ENCODE measurements around the gene SCG5.

DNA sequence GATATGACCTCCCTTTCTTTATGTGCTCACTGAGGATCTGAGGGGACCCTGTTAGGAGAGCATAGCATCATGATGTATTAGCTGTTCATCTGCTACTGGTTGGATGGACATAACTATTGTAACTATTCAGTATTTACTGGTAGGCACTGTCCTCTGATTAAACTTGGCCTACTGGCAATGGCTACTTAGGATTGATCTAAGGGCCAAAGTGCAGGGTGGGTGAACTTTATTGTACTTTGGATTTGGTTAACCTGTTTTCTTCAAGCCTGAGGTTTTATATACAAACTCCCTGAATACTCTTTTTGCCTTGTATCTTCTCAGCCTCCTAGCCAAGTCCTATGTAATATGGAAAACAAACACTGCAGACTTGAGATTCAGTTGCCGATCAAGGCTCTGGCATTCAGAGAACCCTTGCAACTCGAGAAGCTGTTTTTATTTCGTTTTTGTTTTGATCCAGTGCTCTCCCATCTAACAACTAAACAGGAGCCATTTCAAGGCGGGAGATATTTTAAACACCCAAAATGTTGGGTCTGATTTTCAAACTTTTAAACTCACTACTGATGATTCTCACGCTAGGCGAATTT lies 91.2 kb downstream of the SCG5 start:
- TF ChIP-seq CTCF (IDR thresholded peaks at IDR 0.05) (no peak), POLR2A (IDR thresholded peaks at IDR 0.05; ENCODE audit: low read depth) (no peak), EP300 (IDR thresholded peaks at IDR 0.05) (no peak), POLR2AphosphoS5 (IDR thresholded peaks at IDR 0.05) (no peak)
